Measurements from ENCODE around the gene SMAD3. TPM values are rescaled to one million over a fixed set of nuclear protein-coding genes. Genes with fewer than 3 reads are reported as not detected.
"Not testable (repeated sequence)": the region's sequence is repeated elsewhere in the genome, so short reads cannot be mapped to it uniquely, and the experiment has no call there.

The SMAD3 gene
- total RNA-seq, 2 donors from 2014 or later = 47.9 to 78.5 TPM

- Histone ChIP-seq H3K4me3 (peak overlapping the region; percentile 60), H3K36me3 (no peaks in the 10 kb centered on the region), H3K27ac (peak overlapping the region; percentile 82 to 89), H3K4me1 (ENCODE audit: control insufficient read depth in 1 of 2, low read depth in 2 of 2) (peaks cover 51 to 85% of the 10 kb centered on the region in 2 donors), H3K27me3 (replicated peaks; ENCODE audit: insufficient read depth) (no peaks in the 10 kb centered on the region), H3K9me3 (no peaks in the 10 kb centered on the region)
- DNase-seq (ENCODE audit: low spot score) = no peak
- no peak for ATAC-seq (ENCODE audit: insufficient number of reproducible peaks, low FRiP score, low read depth)
- no peak for TF ChIP-seq CTCF (IDR thresholded peaks at IDR 0.05)
These were observed 56.5 kb downstream of the SMAD3 start for GRCh38 chr15:67121644-67122605.

- ATAC-seq (ENCODE audit: insufficient number of reproducible peaks, low FRiP score, low read depth); H3K4me3 ChIP-seq; H3K9me3 ChIP-seq; H3K27me3 ChIP-seq (replicated peaks; ENCODE audit: insufficient read depth); H3K36me3 ChIP-seq; DNase-seq (ENCODE audit: low spot score): not testable (repeated sequence)
- H3K4me1 ChIP-seq (ENCODE audit: control insufficient read depth in 1 of 2, low read depth in 2 of 2) = peaks cover 52 to 85% of the 10 kb centered on the region in 2 donors
- H3K27ac ChIP-seq = peak overlapping the region; percentile 82 to 89
These were observed 57.4 kb downstream of the SMAD3 start for GRCh38 chr15:67122816-67123215.

- ATAC-seq (ENCODE audit: insufficient number of reproducible peaks, low FRiP score, low read depth); DNase-seq (ENCODE audit: low spot score); H3K4me3 ChIP-seq; H3K36me3 ChIP-seq; H3K9me3 ChIP-seq; H3K27me3 ChIP-seq (replicated peaks; ENCODE audit: insufficient read depth): not testable (repeated sequence)
- H3K27ac ChIP-seq = peak overlapping the region; percentile 70
- peaks cover 54 to 87% of the 10 kb centered on the region in 2 donors for H3K4me1 ChIP-seq (ENCODE audit: control insufficient read depth in 1 of 2, low read depth in 2 of 2)
These were observed 57.9 kb downstream of the SMAD3 start for GRCh38 chr15:67123291-67123690.

GRCh38 chr15:67124111-67124510 lies 58.7 kb downstream of the SMAD3 start:
- Histone ChIP-seq H3K27ac (peak overlapping the region; percentile 70), H3K4me1 (ENCODE audit: control insufficient read depth in 1 of 2, low read depth in 2 of 2) (peaks cover 53 to 88% of the 10 kb centered on the region in 2 donors)

GRCh38 chr15:67124911-67125588 lies 59.6 kb downstream of the SMAD3 start:
- ATAC-seq (ENCODE audit: insufficient number of reproducible peaks, low FRiP score, low read depth) = no peak
- no peaks in the 10 kb centered on the region for H3K9me3 ChIP-seq
- peak overlapping the region; percentile 70 for H3K27ac ChIP-seq
- H3K4me1 ChIP-seq (ENCODE audit: control insufficient read depth in 1 of 2, low read depth in 2 of 2) = peaks cover 47 to 78% of the 10 kb centered on the region in 2 donors
- no peak for TF ChIP-seq CTCF (IDR thresholded peaks at IDR 0.05)
- H3K36me3 ChIP-seq = no peaks in the 10 kb centered on the region
- DNase-seq (ENCODE audit: low spot score) = no peak
- no peaks in the 10 kb centered on the region for H3K27me3 ChIP-seq (replicated peaks; ENCODE audit: insufficient read depth)
- H3K4me3 ChIP-seq = no peak overlapping the region

More at GRCh38 chr15:67124111-67124510, 58.7 kb downstream of the SMAD3 start:
- Histone ChIP-seq H3K9me3 (no peaks in the 10 kb centered on the region), H3K36me3 (no peaks in the 10 kb centered on the region), H3K4me3 (no peak overlapping the region), H3K27me3 (replicated peaks; ENCODE audit: insufficient read depth) (no peaks in the 10 kb centered on the region)
- no peak for DNase-seq (ENCODE audit: low spot score)
- ATAC-seq (ENCODE audit: insufficient number of reproducible peaks, low FRiP score, low read depth) = no peak
- no peak for TF ChIP-seq CTCF (IDR thresholded peaks at IDR 0.05)
